A549 (cell line): Measurements from ENCODE around the gene AHSG. TPM values are rescaled to one million over a fixed set of nuclear protein-coding genes. Genes with fewer than 3 reads are reported as not detected.

Experiments used
- ATAC-seq, 2 experiments: fragments of 200-7000 bp in 1 of 2; fragments of >200 bp in 1 of 2; cut with Nextera tagmentation in 1 of 2; cut with Tn5 transposase in 1 of 2; 3 replicates each; pipeline versions ENCODE4 v1.8.0 to v1.9.1; 2018 to 2020; ENCODE audit warnings: mild to moderate bottlenecking in 1 of 2, moderate library complexity in 1 of 2
- CTCF ChIA-PET: fragments of 300-600 bp; sonication (Branson Sonifier 250); formaldehyde crosslinking; extraction: SDS; loops from one replicate; lab custom pipeline; 2021; ENCODE audit warnings: antibody characterized with exemption, inconsistent platforms; lab: Yijun Ruan, JAX
- POLR2A ChIA-PET: fragments of 350-600 bp; formaldehyde crosslinking; extraction: SDS; loops from one replicate; lab custom pipeline; 2021; ENCODE audit warnings: antibody characterized with exemption, inconsistent platforms; lab: Yijun Ruan, JAX
- DNase-seq, 2 experiments: peaks; one replicate each; pipeline versions ENCODE4 v3.0.0 to v3.0.0-alpha.2; 2011 to 2016; ENCODE audit warnings: low read depth in 1 of 2, low spot score in 1 of 2
- FAIRE-seq: peaks from 2 replicates; lab custom pipeline; 2011; peaks lifted over from hg19 to GRCh38; lab: Jason Lieb, UNC
- H3K27ac ChIP-seq, 2 experiments: fragments of >200 bp; sonication (Bioruptor Twin); formaldehyde crosslinking; 3 replicates each; pipeline ENCODE4 v1.5.1; 2016 to 2017
- H3K4me1 ChIP-seq: fragments of >200 bp; sonication (Bioruptor Twin); formaldehyde crosslinking; 3 replicates; pipeline ENCODE4 v1.6.1; 2016
- H3K4me2 ChIP-seq: fragments of >200 bp; sonication (Bioruptor Twin); formaldehyde crosslinking; 3 replicates; pipeline ENCODE4 v1.6.1; 2016
- H3K4me3 ChIP-seq: fragments of >200 bp; sonication (Bioruptor Twin); formaldehyde crosslinking; 3 replicates; pipeline ENCODE4 v1.5.1; 2016
- H3K9me3 ChIP-seq: fragments of >200 bp; sonication (Bioruptor Twin); formaldehyde crosslinking; 3 replicates; pipeline ENCODE4 v1.6.1; 2016
- EHMT2 ChIP-seq: fragments of 200-600 bp; sonication (generic); IDR thresholded peaks from 2 replicates; pipeline ENCODE4 v1.6.1; 2016; ENCODE audit warnings: antibody characterized with exemption, low read depth, mild to moderate bottlenecking, moderate library complexity
- KDM1A ChIP-seq: fragments of 200-600 bp; sonication (generic); IDR thresholded peaks from 2 replicates; pipeline ENCODE4 v1.6.1; 2016; ENCODE audit warnings: low read depth, mild to moderate bottlenecking
- MAFK ChIP-seq: fragments of 450-650 bp; IDR thresholded peaks from 2 replicates; pipeline ENCODE4 v1.6.1; 2014; ENCODE audit not compliant: partially characterized antibody
- POLR2A ChIP-seq: IDR thresholded peaks from 2 replicates; pipeline ENCODE4 v1.6.1; 2012; ENCODE audit warnings: mild to moderate bottlenecking, low read length
- POLR2AphosphoS2 ChIP-seq: conservative IDR thresholded peaks from 2 replicates; pipeline ENCODE4 v1.6.1; 2012; ENCODE audit warnings: low read length, improper control_type of control experiment, inconsistent platforms
- RAD21 ChIP-seq, 2 experiments: fragments of >200 bp in 1 of 2; sonication (Bioruptor Twin) in 1 of 2; formaldehyde crosslinking in 1 of 2; IDR thresholded peaks in 1 of 2; conservative IDR thresholded peaks in 1 of 2; 2 replicates in 1 of 2; 3 replicates in 1 of 2; pipeline ENCODE4 v1.6.1; 2012 to 2018; ENCODE audit warnings: inconsistent platforms in 1 of 2
- TFCP2L1 ChIP-seq: fragments of 250-450 bp; sonication (Bioruptor Pico); IDR thresholded peaks from 2 replicates; pipeline ENCODE4 v1.5.0; 2021; ENCODE audit warnings: mild to moderate bottlenecking
- ZFP36 ChIP-seq: fragments of 450-650 bp; IDR thresholded peaks from 2 replicates; pipeline ENCODE4 v1.6.1; 2014; ENCODE audit warnings: borderline replicate concordance; ENCODE audit not compliant: partially characterized antibody
- ZNF302 ChIP-seq: fragments of 250-450 bp; sonication (Bioruptor Pico); IDR thresholded peaks from 2 replicates; pipeline ENCODE4 v1.9.0; 2021; ENCODE audit warnings: inconsistent platforms, mild to moderate bottlenecking, moderate library complexity
- ZSCAN20 ChIP-seq: fragments of 250-450 bp; sonication (Bioruptor Pico); IDR thresholded peaks from 2 replicates; pipeline ENCODE4 v1.8.0; 2022; ENCODE audit warnings: mild to moderate bottlenecking, moderate library complexity
- whole genome bisulfite sequencing: methylation state at CpG from one replicate; pipeline ENCODE4 v1.1.6; 2017; ENCODE audit errors: missing lambda C conversion rate; 5-methylcytosine and 5-hydroxymethylcytosine counted together
- polyA plus RNA-seq, 4 experiments: library from polyadenylated mRNA; depleted of rRNA in 3 of 4; stranded (reverse); fragments of >200 nt; fragmentation: RNase III in 1 of 4; extraction: RNeasy Plus Mini Kit Qiagen cat#74134 plus additional on column Dnase treatment in 1 of 4; gene quantifications; 2 replicates in 3 of 4; 3 replicates in 1 of 4; pipeline ENCODE4 v1.2.3, GENCODE V29; 2011 to 2017
- TF ChIP-seq, protein P1 (sequence below): fragments of 450-650 bp; IDR thresholded peaks from 2 replicates; pipeline ENCODE4 v1.6.1; 2014; ENCODE audit warnings: antibody characterized with exemption
- TF ChIP-seq, protein P2 (sequence below): fragments of >200 bp; sonication (Bioruptor Twin); formaldehyde crosslinking; IDR thresholded peaks from 3 replicates; pipeline ENCODE4 v1.6.1; 2016
- TF ChIP-seq, protein P3 (sequence below): IDR thresholded peaks from 2 replicates; pipeline ENCODE4 v1.6.1; 2012
- TF ChIP-seq, protein P4 (sequence below): fragments of 250-450 bp; sonication (Bioruptor Pico); IDR thresholded peaks from 2 replicates; pipeline ENCODE4 v1.5.0; 2020; ENCODE audit warnings: low read depth, mild to moderate bottlenecking, moderate library complexity

AHSG gene
- polyA plus RNA-seq, 2 of the 4 experiments (the other 2 are of a cell fraction), result 0.08 to 0.49 TPM

DNA sequence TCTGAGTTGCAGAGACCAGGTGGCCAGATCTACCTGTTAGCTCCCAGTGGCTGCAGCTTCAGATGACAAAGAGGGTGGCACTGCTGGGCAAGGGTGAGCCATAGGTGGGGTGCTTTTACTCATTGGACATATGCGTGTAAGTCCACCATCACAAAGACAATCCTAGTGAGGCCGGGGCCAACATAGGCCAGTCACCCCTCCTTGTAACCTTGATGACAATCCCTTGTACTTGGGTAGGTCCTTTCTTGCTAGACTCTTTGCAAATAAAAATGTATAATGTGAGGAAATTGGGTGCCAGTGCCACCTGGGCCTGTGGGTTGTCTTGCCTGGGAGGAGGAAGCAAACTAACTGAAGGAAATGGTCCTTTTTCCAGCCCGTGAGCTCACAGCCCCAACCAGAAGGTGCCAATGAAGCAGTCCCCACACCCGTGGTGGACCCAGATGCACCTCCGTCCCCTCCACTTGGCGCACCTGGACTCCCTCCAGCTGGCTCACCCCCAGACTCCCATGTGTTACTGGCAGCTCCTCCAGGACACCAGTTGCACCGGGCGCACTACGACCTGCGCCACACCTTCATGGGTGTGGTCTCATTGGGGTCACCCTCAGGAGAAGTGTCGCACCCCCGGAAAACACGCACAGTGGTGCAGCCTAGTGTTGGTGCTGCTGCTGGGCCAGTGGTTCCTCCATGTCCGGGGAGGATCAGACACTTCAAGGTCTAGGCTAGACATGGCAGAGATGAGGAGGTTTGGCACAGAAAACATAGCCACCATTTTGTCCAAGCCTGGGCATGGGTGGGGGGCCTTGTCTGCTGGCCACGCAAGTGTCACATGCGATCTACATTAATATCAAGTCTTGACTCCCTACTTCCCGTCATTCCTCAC is 7.6 kb downstream of the AHSG start:
- CTCF ChIA-PET, result interaction anchor here (1.3 kb wide), 1 partner anchor 12 kb away, joined by 3 read pairs; no protein-coding TSS in a partner anchor
- no peak overlapping the region for H3K4me3 ChIP-seq
- POLR2A ChIA-PET, result no interaction called here
- no peak overlapping the region for H3K27ac ChIP-seq
- DNase-seq (no peak), FAIRE-seq (no peak), ATAC-seq (no peak)
- TF ChIP-seq EHMT2 (no peak), TFCP2L1 (CRISPR knock-in tag) (no peak), RAD21 (conservative IDR thresholded peaks at IDR 0.05 in 1 of 2, IDR thresholded peaks at IDR 0.05 in 1 of 2) (no peak), KDM1A (no peak), POLR2AphosphoS2 (no peak), ZSCAN20 (CRISPR knock-in tag) (no peak)
- TF ChIP-seq, protein P1, sequence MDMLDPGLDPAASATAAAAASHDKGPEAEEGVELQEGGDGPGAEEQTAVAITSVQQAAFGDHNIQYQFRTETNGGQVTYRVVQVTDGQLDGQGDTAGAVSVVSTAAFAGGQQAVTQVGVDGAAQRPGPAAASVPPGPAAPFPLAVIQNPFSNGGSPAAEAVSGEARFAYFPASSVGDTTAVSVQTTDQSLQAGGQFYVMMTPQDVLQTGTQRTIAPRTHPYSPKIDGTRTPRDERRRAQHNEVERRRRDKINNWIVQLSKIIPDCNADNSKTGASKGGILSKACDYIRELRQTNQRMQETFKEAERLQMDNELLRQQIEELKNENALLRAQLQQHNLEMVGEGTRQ, result no peak
- TF ChIP-seq, protein P2, sequence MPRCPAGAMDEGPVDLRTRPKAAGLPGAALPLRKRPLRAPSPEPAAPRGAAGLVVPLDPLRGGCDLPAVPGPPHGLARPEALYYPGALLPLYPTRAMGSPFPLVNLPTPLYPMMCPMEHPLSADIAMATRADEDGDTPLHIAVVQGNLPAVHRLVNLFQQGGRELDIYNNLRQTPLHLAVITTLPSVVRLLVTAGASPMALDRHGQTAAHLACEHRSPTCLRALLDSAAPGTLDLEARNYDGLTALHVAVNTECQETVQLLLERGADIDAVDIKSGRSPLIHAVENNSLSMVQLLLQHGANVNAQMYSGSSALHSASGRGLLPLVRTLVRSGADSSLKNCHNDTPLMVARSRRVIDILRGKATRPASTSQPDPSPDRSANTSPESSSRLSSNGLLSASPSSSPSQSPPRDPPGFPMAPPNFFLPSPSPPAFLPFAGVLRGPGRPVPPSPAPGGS, result no peak
- no peak overlapping the region for H3K4me2 ChIP-seq
- WGBS, result 84% methylated on average over 11 of the region's 17 CpGs
- H3K4me1 ChIP-seq, result peaks cover 8% of the 10 kb centered on the region
- H3K9me3 ChIP-seq, result no peaks in the 10 kb centered on the region

DNA sequence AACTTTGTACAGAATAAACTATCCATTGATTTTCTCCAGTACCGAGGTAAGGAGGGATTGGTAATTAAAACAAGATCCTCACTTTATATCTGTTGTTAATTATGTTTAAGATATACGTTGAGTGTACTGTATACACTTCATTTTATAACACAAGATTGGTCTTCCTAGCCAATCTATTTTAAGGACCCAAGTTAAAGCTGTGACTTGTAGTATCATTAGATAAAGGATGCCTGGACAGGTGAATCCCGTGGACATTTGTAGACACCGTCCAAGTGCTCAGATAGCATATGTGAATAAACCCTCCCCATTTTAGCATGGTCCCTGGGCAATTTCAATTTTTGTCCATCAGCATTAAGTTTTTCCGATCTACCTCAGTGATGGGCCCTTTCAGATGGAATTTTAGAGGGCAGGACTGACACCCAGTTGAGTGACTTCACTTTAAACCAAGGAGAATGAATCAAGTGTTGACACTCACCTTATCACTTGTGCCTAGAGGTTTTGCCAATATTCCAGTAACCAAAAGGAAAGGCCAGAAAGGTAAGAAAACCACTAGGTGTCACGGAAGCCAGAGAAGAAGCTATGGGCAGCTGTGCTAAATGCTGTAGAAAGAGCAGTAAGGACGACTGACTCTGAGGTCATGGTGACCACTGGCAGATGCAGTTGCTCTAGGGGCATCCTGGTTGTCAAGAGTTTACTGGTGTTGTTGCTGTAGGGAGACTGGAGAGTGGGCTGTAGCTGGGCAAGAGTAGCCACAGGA is 9.2 kb downstream of the AHSG start:
- no peak for FAIRE-seq
- CTCF ChIA-PET, result interaction anchor here (0.5 to 1.4 kb wide), 6 partner anchors 10 to 477 kb away, joined by 3 to 6 read pairs (median 3); no protein-coding TSS in a partner anchor
- no peak overlapping the region for H3K4me2 ChIP-seq
- no peak overlapping the region for H3K4me3 ChIP-seq
- ATAC-seq, result no peak
- 45% methylated on average over 7 of the region's 7 CpGs for WGBS
- DNase-seq, result no peak
- 0 out of 3 replicates have a peak, but pooled peaks cover 3% of the 10 kb centered on the region for H3K4me1 ChIP-seq
- POLR2A ChIA-PET, result no interaction called here
- TF ChIP-seq, protein P3, sequence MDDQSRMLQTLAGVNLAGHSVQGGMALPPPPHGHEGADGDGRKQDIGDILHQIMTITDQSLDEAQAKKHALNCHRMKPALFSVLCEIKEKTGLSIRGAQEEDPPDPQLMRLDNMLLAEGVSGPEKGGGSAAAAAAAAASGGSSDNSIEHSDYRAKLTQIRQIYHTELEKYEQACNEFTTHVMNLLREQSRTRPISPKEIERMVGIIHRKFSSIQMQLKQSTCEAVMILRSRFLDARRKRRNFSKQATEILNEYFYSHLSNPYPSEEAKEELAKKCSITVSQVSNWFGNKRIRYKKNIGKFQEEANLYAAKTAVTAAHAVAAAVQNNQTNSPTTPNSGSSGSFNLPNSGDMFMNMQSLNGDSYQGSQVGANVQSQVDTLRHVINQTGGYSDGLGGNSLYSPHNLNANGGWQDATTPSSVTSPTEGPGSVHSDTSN, result no peak
- TF ChIP-seq RAD21 (conservative IDR thresholded peaks at IDR 0.05 in 1 of 2, IDR thresholded peaks at IDR 0.05 in 1 of 2) (no peak), MAFK (no peak), ZNF302 (CRISPR knock-in tag) (no peak), POLR2A (no peak), TFCP2L1 (CRISPR knock-in tag) (no peak)
- TF ChIP-seq, protein P4, sequence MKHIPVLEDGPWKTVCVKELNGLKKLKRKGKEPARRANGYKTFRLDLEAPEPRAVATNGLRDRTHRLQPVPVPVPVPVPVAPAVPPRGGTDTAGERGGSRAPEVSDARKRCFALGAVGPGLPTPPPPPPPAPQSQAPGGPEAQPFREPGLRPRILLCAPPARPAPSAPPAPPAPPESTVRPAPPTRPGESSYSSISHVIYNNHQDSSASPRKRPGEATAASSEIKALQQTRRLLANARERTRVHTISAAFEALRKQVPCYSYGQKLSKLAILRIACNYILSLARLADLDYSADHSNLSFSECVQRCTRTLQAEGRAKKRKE (CRISPR knock-in tag), result no peak
- no peaks in the 10 kb centered on the region for H3K9me3 ChIP-seq
- H3K27ac ChIP-seq, result no peak overlapping the region

DNA sequence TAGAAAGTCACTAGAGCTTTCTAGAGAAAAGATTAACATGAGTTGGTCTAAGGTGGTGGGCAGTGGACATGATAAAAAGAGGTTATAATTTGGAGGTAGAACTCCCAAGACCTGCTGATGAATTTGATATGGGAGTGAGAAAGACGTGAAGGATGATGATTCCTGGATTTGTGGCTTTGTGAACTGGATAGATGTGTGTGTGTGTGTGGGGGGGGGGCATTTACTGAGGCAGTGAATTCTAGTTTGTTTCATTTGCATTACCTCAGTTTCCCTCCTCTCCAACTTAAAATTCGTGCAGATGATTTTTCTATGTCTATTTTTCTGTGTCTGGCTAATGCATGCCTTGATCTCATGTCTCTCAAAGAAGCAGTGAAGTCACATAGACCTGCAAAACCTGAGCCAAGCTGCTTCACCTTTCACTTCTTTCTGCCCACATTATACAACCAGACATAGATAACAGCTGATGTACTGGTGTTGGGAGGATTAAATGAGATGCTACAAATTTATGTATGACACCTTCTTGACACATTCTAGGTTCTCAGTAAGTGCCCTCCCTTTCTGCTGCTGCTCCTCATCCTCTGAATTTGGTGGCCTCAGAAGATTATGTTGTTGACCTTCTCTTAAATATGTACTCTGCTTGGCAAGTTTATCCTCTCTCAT is 9.9 kb downstream of the AHSG start:
- POLR2A ChIA-PET, result no interaction called here
- H3K9me3 ChIP-seq, result no peaks in the 10 kb centered on the region
- H3K27ac ChIP-seq, result no peak overlapping the region
- no peak for ATAC-seq
- 26% methylated on average over 2 of the region's 2 CpGs for WGBS
- H3K4me3 ChIP-seq, result no peak overlapping the region
- no peak for TF ChIP-seq ZFP36
- TF ChIP-seq, all 56 proteins: peak for 0
- DNase-seq (no peak), FAIRE-seq (no peak)
- Histone ChIP-seq H3K4me1 (no peaks in the 10 kb centered on the region), H3K4me2 (no peak overlapping the region)
- CTCF ChIA-PET, result interaction anchor here (0.7 to 2.3 kb wide), 4 partner anchors 8 to 477 kb away, joined by 3 to 11 read pairs (median 5); no protein-coding TSS in a partner anchor
